Left colon (tissue), 2 donors: ENCODE data around the gene CSNK2A3. TPM values are rescaled to one million over a fixed set of nuclear protein-coding genes. Genes with fewer than 3 reads are reported as not detected.
"Not testable (repeated sequence)": the region's sequence is repeated elsewhere in the genome, so short reads cannot be mapped to it uniquely, and the experiment has no call there.

ENCODE experiments used
- ATAC-seq: fragments of 200-7000 bp; cut with Tn5 transposase; one replicate; pipeline ENCODE4 v1.9.1; 2020; ENCODE audit warnings: mild to moderate bottlenecking, moderate library complexity
- DNase-seq, 2 donors: peaks; one replicate each; pipeline ENCODE4 v3.0.0-alpha.2; 2020
- intact Hi-C, 2 donors: fragments of 100-400 bp; cut with DNase I in 1 of 2; cut with micrococcal nuclease in 1 of 2; formaldehyde crosslinking; loops; one replicate each; pipeline versions ENCODE4 v1.11.2 to v1.14.0; 2022; cut with DNase I, micrococcal nuclease
- total RNA-seq, 2 donors: library from RNA; stranded (reverse); fragmentation: NEBNext Ultra II Directional; extraction: Animal tissue kit (Norgen Biotek cat#: 25700); gene quantifications; one replicate each; pipeline ENCODE4 v1.2.1, GENCODE V29; 2021
- donor health status: DM: no; HTN: no; CAD: no.
- donor health status: DM: yes; HTN: yes; CAD: no.

CSNK2A3 gene
- total RNA-seq, 2 donors from 2014 or later: 0.59 to 1.5 TPM

DNA sequence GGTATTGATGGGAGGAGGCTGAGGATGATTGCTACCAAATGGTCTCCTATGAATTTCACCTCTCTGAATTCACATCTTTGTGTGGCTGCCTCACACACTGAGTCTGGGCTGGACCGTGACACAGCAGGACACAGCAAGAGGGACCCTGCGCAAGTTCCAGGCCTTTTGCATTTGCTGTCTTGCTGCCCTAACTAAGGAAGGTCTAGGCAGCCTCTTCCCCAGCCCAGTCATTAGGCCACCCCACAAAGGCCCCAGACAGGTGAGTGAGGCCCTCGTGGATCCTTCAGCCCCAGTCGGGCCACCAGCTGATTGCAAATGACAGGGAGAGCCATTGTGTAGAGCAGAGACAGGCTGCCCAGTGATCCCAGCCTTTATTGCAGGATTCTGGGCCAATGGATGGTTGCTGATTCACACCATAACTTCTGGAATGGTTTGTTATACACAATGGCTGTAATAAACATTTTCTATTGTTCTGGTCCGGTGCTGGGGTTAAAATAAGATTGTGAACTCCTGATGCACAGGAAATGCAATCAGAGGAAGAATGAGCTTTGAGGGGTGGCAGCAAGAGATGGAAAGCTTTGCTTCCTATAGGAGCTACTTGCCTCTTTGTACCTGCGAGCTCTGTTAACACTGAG, 28.5 kb upstream of the CSNK2A3 start:
- intact Hi-C loops: no loop called here
- DNase-seq: no peak
- ATAC-seq: no peak

DNA sequence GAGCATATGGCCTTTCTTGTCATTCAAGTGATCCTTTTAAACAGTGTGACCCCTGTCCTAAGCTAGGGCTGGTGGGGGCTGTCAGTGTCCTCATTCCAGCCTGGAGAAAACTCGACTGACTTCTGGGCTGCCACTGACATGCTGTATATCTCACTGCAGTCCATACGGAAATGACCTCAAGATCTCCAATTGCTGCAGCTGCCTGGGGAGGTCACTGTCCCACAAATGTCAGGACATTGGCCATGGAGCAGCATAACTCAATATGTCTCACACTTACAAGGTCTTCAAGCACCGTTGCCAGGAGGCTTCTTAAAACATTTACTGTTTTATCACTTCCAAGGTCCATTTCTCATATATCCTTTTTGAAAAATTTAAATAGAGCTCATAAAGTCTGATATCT, 27.8 kb upstream of the CSNK2A3 start:
- peak; percentile 55 for ATAC-seq
- intact Hi-C loops: no loop called here

DNA sequence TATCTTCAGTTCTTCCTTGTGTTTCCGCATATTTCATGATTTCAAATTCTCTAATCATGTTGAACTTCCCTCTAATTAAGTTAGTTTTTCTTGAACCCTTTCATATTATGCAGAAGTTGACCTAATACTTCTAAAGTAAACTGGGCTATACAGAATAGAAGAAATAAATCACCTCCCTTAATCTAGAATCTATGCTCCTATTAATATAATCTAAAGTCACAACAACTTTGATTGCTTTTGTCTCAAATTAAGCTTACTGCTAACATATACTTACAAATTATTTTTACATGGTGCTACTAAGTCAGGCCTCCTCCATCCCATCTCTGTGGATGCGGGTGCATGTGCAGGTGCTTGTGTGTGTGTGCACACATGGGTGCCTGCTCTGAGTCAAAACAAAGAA, 27.3 kb upstream of the CSNK2A3 start:
- ATAC-seq (no peak), DNase-seq (no peak)
- intact Hi-C loops: no loop called here

More for the DNA sequence above, 27.8 kb upstream of the CSNK2A3 start:
- DNase-seq: no peak

DNA sequence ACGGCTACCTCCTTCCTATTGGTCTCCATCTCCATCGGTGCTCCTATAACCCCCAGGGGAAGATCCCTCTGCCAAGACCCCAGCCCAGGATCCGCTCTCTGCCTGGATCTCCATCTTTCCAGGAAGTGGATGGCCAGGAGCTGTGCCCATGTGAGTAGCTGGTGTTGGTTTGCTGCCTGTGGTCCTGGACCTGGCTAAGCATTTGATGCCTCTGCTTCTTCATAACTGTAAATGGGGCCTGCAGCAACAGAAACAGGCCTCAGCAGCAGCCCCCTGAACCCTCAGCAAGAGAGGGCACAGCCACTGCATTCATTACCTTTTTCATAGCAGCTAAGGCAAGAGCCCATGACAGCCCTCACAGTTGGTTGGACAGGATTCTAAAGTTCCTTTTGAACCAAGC, 26.6 kb upstream of the CSNK2A3 start:
- no peak for DNase-seq
- no peak for ATAC-seq
- intact Hi-C loops: no loop called here

DNA sequence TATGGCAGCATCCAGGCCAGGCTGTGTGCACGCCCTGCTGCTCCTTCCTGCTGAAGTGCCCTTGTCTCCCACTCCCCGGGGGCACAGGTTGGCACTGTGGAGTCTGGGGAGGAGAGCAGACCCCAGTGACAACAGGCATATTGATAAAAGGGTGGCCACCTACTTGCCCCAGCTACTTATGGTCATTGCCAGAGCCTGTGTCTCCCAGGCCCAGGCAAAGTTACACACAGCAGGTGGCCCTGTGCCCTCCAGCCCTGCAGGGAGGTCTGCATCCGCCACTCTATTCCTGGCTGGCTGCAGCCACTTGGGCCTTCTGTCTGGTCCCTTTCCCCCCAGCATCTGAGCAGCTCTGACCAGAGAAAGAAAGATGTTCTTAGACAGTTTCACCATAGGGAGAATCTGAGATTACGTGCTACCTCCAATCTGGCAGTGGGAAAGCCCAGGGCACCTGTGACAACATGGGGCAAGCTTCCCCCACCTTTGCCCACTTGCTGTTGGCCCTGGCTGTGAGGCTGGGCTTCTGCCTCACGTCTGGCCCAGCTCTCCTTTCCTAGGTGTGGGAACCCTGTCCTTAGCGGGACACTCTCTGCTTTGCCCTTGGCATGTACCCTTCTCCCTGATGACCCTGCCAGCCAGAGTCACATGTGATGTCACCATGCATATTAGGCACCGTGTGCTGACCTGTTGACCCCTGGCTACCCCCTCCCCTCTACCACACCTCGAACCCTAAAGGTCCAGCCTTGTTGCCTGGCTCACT, 25.3 kb upstream of the CSNK2A3 start:
- DNase-seq (no peak), ATAC-seq (no peak)
- intact Hi-C loops: no loop called here

DNA sequence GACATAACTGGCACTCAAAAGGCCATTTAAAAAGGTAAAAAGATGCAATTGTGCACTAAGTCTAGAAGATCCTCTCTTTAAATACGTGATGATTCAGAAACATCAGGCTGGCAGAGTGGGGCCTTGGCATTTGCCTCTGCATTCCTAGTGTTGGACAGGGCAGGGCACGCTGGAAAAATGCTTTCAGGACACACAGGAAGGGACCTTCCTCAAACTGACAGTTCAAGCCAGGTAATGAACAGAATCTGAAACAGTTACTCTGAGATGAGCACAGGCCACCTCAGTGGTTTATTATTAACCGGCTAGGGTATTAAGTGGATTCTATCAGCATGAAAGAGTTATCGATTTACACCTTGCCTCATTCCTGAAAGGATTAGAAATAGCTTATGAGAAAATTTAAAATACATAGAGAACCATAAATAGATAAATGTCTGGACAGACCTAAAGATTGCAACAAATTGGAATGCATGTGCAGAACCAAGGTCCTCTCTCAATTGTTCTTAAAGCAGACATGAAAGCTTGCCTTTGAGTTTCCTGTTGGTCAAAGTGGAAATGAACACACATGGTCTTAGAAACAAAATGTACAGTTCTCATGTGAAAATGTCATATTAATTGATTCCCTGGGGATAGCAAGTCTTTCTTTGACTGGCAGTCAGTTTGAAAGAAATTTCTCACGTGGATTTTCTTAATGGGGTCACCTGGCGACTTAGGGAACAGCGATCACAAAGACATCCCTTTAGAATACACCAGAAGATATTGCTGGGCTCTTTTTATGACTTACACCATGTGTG, 21.5 kb upstream of the CSNK2A3 start:
- no peak for DNase-seq
- no peak for ATAC-seq
- intact Hi-C loops: no loop called here

DNA sequence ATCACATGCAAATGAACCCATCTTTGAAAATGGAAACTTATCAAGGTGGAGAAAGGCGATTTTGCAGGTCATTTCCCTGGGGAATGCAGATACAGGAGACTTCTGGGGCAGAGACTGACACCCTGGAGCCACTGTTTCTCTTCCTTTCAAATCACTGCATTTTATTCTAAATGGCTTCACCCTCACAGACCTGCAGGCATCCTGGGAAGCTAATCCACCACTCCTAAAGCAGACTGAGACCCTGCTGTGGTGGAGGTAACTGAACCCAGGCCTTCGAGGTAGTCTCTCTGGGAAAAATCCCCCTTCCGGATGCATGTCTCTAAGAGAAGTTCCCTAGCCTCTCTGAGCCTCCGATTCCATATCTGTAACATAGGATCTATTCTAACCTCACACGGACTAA, 20.9 kb upstream of the CSNK2A3 start:
- no peak for DNase-seq
- intact Hi-C loops: no loop called here

DNA sequence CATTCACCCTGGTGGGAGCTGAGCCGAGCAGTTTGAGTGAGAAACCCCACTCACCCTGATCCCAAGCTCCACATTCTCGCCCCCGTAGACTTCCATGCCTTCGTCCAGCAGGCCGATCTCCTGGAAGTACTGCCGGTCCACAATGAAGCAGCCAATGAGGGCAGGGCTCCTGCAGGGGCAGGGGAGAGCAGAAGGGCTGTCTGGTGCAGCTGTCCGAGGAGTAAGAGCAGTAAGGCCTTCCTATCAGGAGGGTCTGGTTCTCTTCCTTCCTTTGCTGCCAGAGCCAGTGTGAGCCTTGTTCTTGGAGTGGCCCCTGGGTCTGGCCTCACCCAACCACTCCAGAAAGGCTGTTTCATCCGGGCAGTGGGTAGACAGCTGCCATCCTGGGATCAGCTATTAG, 19.4 kb upstream of the CSNK2A3 start:
- DNase-seq (no peak), ATAC-seq (no peak)
- intact Hi-C loops: no loop called here

More for the DNA sequence above, 20.9 kb upstream of the CSNK2A3 start:
- ATAC-seq: no peak

DNA sequence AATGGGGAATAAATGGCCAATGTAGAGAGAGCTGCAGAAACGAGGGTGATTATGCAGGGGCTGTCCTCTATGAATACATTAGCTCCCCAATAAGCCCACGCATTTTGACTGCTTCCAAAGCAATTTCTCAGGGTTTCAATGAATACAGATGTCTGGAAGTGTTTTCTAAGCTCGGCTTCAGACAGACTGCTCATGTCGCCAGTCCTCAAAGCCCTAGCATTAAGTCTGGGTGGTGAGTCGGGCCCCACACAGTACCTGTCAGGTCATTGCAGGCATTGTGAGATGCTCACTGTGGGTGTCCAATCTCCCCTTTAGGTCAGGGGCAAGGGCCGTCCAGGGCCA, 17.9 kb upstream of the CSNK2A3 start:
- intact Hi-C loops: no loop called here
- no peak for DNase-seq

DNA sequence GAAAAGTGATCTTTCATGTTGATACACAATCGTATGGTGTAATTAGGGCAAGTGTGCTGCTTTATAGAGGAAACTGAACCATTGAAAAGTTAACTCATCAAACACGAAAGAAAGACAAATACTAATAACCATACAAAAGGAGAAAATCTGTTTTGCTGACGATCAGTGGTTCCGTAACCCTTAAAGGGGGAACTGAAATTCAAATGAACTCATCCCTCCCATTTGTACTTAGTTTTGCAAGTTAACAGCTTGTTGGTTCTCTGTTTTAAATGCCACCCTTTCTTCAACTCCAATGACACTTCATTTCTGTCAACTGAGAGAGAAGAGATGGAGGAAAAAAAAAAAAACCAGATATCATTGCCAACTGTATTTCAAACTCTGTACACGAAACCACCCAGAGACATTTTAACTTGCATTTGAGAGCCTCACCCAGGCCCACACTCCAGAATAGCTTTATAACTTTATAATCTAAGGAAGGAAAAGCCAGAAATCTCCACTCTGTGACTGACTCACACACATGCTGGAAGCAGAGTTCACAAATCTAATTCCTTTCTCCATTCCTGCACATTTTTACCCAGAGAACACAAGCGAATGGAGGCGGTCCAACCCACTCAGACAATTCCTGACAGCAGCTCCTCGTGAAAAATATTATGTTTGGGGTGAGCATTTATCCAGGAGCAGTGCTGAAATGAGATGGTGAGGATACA, 17.4 kb upstream of the CSNK2A3 start:
- intact Hi-C loops: no loop called here
- ATAC-seq (no peak), DNase-seq (no peak)

More for the DNA sequence above, 17.9 kb upstream of the CSNK2A3 start:
- ATAC-seq: no peak

DNA sequence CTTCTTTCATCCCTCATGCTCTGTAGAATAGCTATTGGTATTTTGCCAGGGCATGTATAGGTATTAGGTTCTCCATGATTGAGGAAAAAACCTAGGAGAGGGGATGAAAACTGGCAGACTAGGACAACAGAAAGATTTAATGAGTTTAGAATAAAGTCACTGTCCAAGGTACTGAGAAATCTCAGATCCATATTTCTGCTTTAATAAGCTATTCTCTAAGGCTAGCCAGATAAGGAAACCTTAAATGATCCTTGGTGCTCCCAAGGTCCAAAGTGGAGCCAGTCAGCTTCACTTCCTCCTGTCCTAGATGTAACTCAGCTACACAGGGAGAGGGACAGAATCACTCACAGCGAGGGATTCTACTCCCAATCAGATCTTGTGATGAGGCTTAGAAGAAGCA, 13.7 kb upstream of the CSNK2A3 start:
- intact Hi-C loops: no loop called here
- DNase-seq: no peak

DNA sequence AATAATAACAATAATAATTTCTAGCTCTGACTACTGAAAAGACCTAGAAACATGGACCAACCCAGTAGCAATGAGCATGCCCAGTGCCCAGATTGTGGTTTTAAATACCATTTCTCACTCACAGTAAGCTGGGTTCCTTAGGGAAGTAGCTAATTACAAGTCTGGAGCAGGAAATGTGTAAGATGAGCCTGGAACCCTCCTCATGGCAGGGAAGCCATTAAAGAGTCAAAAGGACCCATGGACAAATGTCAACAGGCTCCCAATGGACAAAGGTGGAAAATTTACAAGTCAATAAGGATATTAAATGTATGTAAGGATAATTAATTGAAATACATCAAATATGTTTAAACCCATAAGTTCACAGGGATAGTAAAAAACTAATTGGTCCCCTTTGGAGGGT, 10.6 kb upstream of the CSNK2A3 start:
- intact Hi-C loops: no loop called here
- DNase-seq (no peak), ATAC-seq (no peak)

More for the DNA sequence above, 13.7 kb upstream of the CSNK2A3 start:
- ATAC-seq: no peak

DNA sequence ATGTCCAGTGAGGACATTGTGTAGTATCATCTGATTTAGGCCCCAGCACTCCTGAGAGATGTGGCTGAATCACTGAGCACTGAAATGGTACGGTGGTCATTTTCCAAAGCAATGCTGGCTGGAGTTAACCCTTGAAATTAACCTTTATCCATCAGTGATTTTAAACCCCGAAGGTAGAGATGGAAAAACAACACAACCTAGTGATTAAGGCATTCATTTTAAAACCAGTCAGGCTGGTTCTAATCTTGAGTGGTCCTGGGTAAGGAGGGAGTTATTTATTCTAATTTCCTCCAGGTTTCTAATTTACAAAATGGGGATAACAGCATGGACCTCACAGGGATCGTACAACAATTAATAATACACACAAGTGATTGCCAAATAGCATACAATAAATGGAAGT, 6.6 kb upstream of the CSNK2A3 start:
- no peak for DNase-seq
- intact Hi-C loops: no loop called here
- no peak for ATAC-seq

DNA sequence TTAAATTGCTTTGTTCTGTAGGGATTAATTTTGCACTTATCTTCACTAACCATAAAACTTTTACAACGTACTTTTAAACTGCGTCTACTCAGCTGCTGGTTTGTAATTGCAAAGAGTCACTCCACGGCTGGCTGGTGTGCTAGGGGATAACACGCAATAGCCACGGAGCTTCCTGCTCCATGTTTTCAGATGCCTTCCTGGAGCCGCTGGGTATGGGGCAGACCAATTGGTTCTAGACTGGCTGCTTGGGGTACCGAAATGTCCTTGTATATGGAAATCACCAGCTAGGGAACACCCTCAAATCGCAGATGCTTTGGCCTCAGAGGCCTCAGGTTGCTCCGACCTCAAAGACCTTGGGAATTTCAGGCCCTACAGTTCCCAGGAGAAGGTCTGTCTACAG, 3.8 kb upstream of the CSNK2A3 start:
- no peak for DNase-seq
- ATAC-seq: peak; percentile 47
- intact Hi-C loops: no loop called here

DNA sequence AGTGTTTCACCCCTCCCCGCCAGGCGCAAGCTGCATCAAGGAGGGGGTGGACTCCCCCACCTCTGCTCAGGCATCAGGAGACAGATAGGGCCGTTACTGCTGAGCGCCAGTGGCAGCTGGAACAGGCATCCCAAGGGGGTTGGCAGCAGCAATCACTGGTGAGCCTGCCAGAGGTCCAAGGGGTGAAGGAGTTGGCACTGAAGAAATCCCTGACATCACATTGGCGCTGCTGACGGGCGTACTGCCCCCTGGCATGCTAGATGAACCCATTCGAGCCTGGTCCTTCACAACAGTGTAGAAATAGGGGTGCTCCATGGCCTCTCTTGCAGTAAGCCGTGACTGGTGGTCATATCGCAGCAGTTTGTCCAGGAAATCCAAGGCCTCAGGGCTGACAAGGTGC, 1.2 kb downstream of the CSNK2A3 start:
- DNase-seq, ATAC-seq, intact Hi-C loops: not testable (repeated sequence)

DNA sequence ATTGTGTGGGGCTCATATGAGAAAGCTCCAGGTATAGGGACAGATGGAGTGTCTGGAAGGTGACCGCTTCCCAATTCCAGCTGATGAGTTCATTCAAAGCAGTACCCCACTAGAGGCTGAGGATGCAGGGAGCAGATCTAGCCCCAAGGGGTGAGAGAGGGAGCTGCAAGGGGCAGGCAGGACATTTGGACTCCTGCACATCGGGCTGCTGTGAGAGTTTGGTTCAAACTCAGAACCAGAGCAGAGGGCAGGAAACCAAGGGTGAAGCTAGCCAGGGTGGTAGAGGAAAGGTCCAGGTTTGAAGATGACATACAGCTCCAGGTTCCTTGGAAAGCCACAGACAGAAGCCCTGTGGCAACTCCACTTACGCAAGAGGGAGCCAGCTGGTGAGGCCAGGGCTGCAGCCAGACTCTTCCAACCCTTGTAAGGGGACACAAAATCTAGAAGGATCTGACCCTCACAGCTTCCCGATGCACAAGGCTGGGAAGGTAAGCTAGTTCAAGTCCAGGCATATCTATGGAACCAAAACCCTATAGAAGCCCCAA, 1.9 kb downstream of the CSNK2A3 start:
- intact Hi-C loops: no loop called here
- ATAC-seq: no peak
- DNase-seq: no peak

DNA sequence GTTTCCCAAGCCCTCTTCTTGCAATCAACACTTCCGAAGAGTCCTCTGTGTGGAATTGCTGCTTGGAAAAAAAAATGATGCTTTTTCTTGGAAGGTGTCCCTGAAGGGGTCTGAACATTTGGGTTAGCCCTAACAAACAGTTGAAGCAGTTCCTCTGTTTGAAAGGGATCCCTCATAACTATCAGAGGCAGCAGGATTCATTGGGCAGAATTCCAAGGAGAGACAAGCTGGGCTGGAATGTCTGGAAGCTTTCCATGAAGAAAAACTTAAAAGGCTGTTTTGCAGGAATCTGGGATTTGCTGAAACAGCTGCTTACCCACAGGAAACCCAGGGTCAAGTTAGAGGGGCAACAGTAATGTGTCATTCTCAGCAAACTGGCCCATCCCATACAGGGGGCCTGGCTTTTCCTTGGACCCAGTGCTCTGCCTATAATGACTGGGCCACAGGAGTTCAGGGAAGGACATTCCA, 3.1 kb downstream of the CSNK2A3 start:
- DNase-seq (peak in 1 of 2 donors; percentile 7), ATAC-seq (no peak)
- intact Hi-C loops: no loop called here

DNA sequence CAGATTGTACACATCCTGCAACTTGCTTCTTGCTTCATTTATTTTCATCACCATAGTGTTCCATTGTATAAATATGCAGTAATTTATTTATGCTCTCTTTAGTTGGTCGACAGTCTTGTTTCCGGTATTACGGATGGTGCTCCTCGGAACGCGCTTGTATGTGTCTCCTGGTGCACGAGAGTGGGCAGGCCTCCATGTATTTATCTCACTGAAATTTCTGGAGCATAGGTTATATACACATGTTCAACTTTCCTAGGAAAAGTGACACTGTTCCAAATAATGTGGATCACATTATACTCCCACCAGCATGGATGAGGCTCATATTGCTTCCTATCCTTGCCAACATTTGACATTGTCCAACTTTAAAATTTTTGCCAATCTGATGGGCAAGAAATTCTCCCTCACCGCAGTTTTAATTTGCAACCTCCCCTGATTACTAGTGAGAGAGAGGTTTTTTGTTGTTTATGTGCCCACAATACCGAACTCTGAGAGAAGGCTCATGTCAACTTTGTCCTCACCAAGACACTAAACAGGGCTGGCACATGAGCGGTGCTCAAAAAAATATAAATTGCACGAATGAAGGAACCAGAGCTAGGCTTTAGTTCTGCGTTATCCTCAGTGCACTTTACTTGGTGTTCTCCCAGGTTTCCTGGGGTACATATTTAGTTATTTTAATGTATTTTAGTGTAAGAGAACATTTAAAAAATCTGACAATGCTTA, 3.8 kb downstream of the CSNK2A3 start:
- DNase-seq (no peak), ATAC-seq (no peak)
- intact Hi-C loops: no loop called here
